ENCODE results near the gene ARF3. TPM values are rescaled to one million over a fixed set of nuclear protein-coding genes. Genes with fewer than 3 reads are reported as not detected.
"Not testable (repeated sequence)": the region's sequence is repeated elsewhere in the genome, so short reads cannot be mapped to it uniquely, and the experiment has no call there.

The ARF3 gene
- total RNA-seq, 1 donor: 38.2 TPM

- H3K9me3 ChIP-seq (ENCODE audit: low read depth, low read length): no peaks in the 10 kb centered on the region
- H3K4me3 ChIP-seq (ENCODE audit: low read length): no peak overlapping the region
- H3K4me1 ChIP-seq (ENCODE audit: insufficient read depth, low read length): peaks cover 23% of the 10 kb centered on the region
- no peaks in the 10 kb centered on the region for H3K27me3 ChIP-seq (ENCODE audit: insufficient read depth, low read length)
Observed at GRCh38 chr12:48933664-48934311, 23.5 kb downstream of the ARF3 start.

DNA sequence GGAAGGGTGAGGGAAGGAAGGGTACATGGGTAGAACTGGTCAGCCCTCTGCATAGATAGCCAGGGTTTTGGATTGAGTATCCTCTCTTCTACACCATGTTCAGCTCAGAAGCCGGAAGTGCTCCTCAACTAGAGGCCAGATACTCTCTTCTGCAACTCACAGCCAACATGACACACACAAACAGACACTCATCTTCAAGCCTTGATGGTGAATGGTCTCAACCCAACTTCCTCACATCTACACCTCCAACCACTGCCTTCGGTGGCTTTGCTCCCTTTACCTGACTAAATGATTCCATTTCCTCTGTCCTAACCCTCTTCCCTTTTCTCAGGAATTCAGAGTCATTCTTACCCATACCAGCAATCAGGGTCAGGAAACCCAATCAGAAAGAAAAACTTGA is 24.4 kb downstream of the ARF3 start:
- no peak overlapping the region for H3K4me3 ChIP-seq (ENCODE audit: low read length)
- peaks cover 18% of the 10 kb centered on the region for H3K4me1 ChIP-seq (ENCODE audit: insufficient read depth, low read length)

DNA sequence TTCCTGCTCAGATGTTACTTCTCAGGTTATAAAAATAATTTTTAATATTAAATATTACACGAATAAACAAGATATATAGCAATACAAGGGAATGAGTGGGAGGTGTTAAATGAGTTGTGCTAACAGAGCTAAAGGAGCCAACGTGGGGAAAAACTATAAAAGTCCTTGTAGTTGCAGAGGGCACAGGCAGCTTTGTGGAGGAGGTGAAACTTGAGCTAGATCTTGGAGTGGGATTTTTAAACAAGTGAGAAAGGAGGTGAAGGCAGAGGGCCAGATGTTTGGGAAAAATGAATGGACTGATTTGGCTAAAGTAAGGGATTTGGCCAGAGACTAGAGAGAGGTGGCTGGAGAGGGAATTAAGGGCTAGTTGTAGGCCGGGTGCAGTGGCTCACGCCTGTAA is 26.8 kb downstream of the ARF3 start:
- no peaks in the 10 kb centered on the region for H3K27me3 ChIP-seq (ENCODE audit: insufficient read depth, low read length)
- H3K4me3 ChIP-seq (ENCODE audit: low read length): no peak overlapping the region
- no peaks in the 10 kb centered on the region for H3K9me3 ChIP-seq (ENCODE audit: low read depth, low read length)
- peaks cover 25% of the 10 kb centered on the region for H3K4me1 ChIP-seq (ENCODE audit: insufficient read depth, low read length)

More for the DNA sequence above, 24.4 kb downstream of the ARF3 start:
- H3K27me3 ChIP-seq (ENCODE audit: insufficient read depth, low read length): no peaks in the 10 kb centered on the region
- H3K9me3 ChIP-seq (ENCODE audit: low read depth, low read length): no peaks in the 10 kb centered on the region

- no peaks in the 10 kb centered on the region for H3K27me3 ChIP-seq (ENCODE audit: insufficient read depth, low read length)
- peaks cover 25% of the 10 kb centered on the region for H3K4me1 ChIP-seq (ENCODE audit: insufficient read depth, low read length)
- H3K9me3 ChIP-seq (ENCODE audit: low read depth, low read length): no peaks in the 10 kb centered on the region
- H3K4me3 ChIP-seq (ENCODE audit: low read length): no peak overlapping the region
Observed at GRCh38 chr12:48929551-48929950, 27.7 kb downstream of the ARF3 start.

- Histone ChIP-seq H3K4me3 (ENCODE audit: low read length) (no peak overlapping the region), H3K9me3 (ENCODE audit: low read depth, low read length) (no peaks in the 10 kb centered on the region), H3K4me1 (ENCODE audit: insufficient read depth, low read length) (peaks cover 17% of the 10 kb centered on the region), H3K27me3 (ENCODE audit: insufficient read depth, low read length) (no peaks in the 10 kb centered on the region)
Observed at GRCh38 chr12:48927261-48927660, 30.0 kb downstream of the ARF3 start.

GRCh38 chr12:48925304-48926011 is 31.8 kb downstream of the ARF3 start, which contains the start of gene FKBP11:
Gene FKBP11 (minus strand): TSS chr12:48925492. CDS start chr12:48925428, 64 bp downstream.
- peak within 1 kb of the TSS; percentile 94 for H3K4me3 ChIP-seq (ENCODE audit: low read length)
- H3K9me3 ChIP-seq (ENCODE audit: low read depth, low read length): no peaks in the 10 kb centered on the region
- no peaks in the 10 kb centered on the region for H3K27me3 ChIP-seq (ENCODE audit: insufficient read depth, low read length)
- peaks cover 17% of the 10 kb centered on the region for H3K4me1 ChIP-seq (ENCODE audit: insufficient read depth, low read length)

GRCh38 chr12:48924617-48925303 is 32.5 kb downstream of the ARF3 start:
- H3K9me3 ChIP-seq (ENCODE audit: low read depth, low read length): no peaks in the 10 kb centered on the region
- H3K27me3 ChIP-seq (ENCODE audit: insufficient read depth, low read length): no peaks in the 10 kb centered on the region
- H3K4me3 ChIP-seq (ENCODE audit: low read length): peak overlapping the region; percentile 94
- peaks cover 19% of the 10 kb centered on the region for H3K4me1 ChIP-seq (ENCODE audit: insufficient read depth, low read length)

DNA sequence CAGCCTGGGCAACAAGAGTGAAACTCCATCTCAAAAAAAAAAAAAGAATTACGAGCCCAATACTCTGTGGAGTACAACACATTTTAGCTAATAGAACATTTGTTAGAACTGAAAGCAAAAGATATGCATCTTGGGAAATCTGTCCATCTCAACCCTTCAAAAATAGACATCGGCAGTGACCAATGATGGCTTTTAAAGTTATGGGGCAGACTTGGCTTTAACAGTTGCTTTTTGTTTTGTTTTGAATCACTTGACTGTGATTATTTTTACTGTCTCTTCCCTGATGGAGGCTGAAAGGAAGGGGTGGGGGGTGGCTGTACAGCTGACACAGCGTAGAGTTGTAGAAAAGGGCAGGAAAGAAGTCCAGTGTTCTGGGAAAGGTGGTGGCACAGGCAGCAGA is 34.2 kb downstream of the ARF3 start:
- no peaks in the 10 kb centered on the region for H3K9me3 ChIP-seq (ENCODE audit: low read depth, low read length)
- peaks cover 35% of the 10 kb centered on the region for H3K4me1 ChIP-seq (ENCODE audit: insufficient read depth, low read length)
- H3K27me3 ChIP-seq (ENCODE audit: insufficient read depth, low read length): no peaks in the 10 kb centered on the region
- H3K4me3 ChIP-seq (ENCODE audit: low read length): no peak overlapping the region

DNA sequence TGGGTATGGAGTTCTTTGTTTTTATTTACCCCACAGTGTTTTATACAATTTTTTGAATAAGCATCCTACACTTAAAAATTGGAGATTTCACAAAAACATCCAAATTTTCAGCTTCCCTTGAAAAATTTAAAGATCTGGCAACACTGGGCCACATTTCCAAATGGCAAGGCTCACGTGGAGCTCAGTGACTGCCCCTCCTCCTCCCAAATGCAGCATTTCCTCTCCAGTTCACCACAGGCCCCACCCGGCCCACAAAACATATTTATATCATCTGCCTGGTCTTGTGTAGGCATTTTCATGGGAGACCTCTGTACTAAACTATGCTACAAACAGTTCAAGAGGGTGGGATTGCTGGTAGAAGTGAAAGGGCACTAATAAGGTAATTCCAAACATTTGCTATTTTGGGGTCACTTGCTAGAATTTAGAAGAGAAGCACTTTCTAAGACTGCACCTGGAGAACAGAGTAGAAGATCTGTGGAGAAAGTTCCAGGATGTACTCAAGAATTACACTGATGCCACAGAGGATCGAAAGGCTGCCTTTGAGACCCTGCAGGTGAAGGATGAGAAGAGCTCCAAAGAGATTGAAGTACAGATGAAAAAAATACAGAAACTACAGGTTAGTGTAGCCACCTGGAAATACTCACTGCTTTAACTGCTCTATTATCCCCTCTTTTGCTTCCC is 39.3 kb downstream of the ARF3 start:
- no peaks in the 10 kb centered on the region for H3K9me3 ChIP-seq (ENCODE audit: low read depth, low read length)
- H3K4me1 ChIP-seq (ENCODE audit: insufficient read depth, low read length): peaks cover 32% of the 10 kb centered on the region
- peak overlapping the region; percentile 30 for H3K4me3 ChIP-seq (ENCODE audit: low read length)

DNA sequence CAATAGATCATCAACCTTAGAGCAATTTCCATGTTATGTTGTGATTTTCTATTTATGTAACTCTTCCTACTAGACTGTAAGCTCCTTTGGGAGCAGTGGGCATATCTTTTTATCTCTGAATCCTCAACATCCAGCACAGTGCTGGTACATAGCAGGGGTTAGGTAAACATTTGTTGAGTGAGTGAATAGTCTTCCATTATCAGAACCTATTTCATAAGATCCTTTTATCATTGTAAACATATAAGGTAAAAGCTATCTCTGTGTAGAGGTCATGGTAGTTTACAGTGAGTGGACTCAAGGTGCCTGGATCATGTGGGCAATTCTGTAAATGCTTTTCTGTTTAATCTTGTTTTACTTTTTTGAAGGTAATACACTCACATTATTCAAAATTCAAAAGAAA is 47.1 kb downstream of the ARF3 start:
- Histone ChIP-seq H3K27me3 (ENCODE audit: insufficient read depth, low read length) (no peaks in the 10 kb centered on the region), H3K9me3 (ENCODE audit: low read depth, low read length) (no peaks in the 10 kb centered on the region), H3K4me1 (ENCODE audit: insufficient read depth, low read length) (no peaks in the 10 kb centered on the region), H3K4me3 (ENCODE audit: low read length) (no peak overlapping the region)

More for the DNA sequence above, 39.3 kb downstream of the ARF3 start:
- no peaks in the 10 kb centered on the region for H3K27me3 ChIP-seq (ENCODE audit: insufficient read depth, low read length)

DNA sequence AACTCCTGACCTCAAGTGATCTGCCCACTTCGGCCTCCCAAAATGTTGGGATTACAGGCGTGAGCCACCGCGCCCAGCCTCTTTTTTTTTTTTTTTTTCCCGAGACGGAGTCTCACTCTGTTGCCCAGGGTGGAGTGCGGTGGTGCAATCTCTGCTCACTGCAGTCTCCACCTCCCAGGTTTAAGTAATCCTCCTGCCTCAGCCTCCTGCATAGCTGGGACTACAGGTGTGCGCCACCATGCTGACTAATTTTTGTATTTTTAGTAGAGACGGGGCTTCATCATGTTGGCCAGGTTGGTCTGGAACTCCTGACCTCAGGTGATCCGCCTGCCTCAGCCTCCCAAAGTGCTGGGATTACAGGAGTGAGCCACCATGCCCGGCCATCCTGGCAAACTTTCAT is 47.6 kb downstream of the ARF3 start:
- not testable (repeated sequence) for H3K9me3 ChIP-seq (ENCODE audit: low read depth, low read length); H3K4me3 ChIP-seq (ENCODE audit: low read length); H3K4me1 ChIP-seq (ENCODE audit: insufficient read depth, low read length); H3K27me3 ChIP-seq (ENCODE audit: insufficient read depth, low read length)

DNA sequence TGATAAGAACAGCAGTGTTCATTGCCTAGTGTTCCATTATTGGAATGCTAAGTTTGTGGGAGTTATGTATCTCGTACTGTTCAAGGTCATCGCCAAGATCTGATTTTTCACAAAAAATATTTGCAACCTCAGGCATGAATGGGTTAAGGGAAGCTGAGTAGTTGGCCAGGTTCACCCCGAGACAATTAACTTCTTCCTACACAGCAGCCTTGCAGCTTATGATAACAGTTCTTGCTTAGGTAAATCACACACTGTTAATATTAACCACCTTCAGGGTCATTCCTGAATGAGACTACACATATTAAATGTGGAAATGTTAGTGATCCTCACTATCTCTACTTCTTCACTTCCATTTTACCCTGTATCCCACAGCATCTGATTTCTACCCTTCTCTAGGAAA is 50.0 kb downstream of the ARF3 start:
- Histone ChIP-seq H3K4me3 (ENCODE audit: low read length) (no peak overlapping the region), H3K9me3 (ENCODE audit: low read depth, low read length) (no peaks in the 10 kb centered on the region), H3K27me3 (ENCODE audit: insufficient read depth, low read length) (no peaks in the 10 kb centered on the region), H3K4me1 (ENCODE audit: insufficient read depth, low read length) (peaks cover 14% of the 10 kb centered on the region)

DNA sequence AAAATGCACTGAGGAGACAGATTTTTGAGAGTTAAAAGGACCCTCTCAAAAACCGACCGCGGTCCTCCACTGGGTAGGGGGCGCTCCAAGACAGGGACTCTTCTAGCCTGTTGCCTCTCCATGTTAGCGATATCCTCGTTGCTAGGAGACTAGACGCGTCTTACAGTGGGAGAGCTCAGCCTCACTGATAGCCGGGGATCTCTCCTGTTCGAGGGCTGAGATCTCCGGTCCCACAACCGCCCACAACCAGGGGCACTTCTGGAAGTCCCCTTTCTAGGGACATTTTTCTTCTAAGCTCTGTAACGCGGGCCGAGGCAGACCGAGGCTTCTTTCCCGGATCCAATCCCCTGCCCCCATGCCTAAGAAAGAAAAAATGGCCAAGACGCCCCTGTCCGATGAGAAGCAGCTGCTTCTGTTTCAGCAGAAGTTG is 53.3 kb downstream of the ARF3 start:
- peak overlapping the region; percentile 15 for H3K4me3 ChIP-seq (ENCODE audit: low read length)
- H3K4me1 ChIP-seq (ENCODE audit: insufficient read depth, low read length): peaks cover 14% of the 10 kb centered on the region
- no peaks in the 10 kb centered on the region for H3K9me3 ChIP-seq (ENCODE audit: low read depth, low read length)
- H3K27me3 ChIP-seq (ENCODE audit: insufficient read depth, low read length): no peaks in the 10 kb centered on the region

GRCh38 chr12:48903363-48903981 is 53.8 kb downstream of the ARF3 start:
- no peaks in the 10 kb centered on the region for H3K9me3 ChIP-seq (ENCODE audit: low read depth, low read length)
- peaks cover 14% of the 10 kb centered on the region for H3K4me1 ChIP-seq (ENCODE audit: insufficient read depth, low read length)
- H3K27me3 ChIP-seq (ENCODE audit: insufficient read depth, low read length): no peaks in the 10 kb centered on the region
- H3K4me3 ChIP-seq (ENCODE audit: low read length): no peak overlapping the region
